HCT116 (cell line): ENCODE measurements around the gene SORT1. TPM values are rescaled to one million over a fixed set of nuclear protein-coding genes. Genes with fewer than 3 reads are reported as not detected.

Experiments used
- ATAC-seq: fragments of 200-7000 bp; cut with Tn5 transposase; 2 replicates; pipeline ENCODE4 v1.9.1; 2020; ENCODE audit warnings: mild to moderate bottlenecking, moderate library complexity
- BruUV-seq: library from RNA; stranded (reverse); fragments of 400-500 nt; replicated peaks from 2 replicates; lab custom pipeline; 2021; lab: Mats Ljungman, UMichigan
- CTCF ChIA-PET: fragments of 300-600 bp; sonication (Branson Sonifier 250); formaldehyde crosslinking; loops from one replicate; lab custom pipeline; 2021; ENCODE audit warnings: antibody characterized with exemption; lab: Charles Lee
- POLR2A ChIA-PET: fragments of 300-600, 350-600 bp; sonication (Branson Sonifier 250); formaldehyde crosslinking; loops from one replicate; lab custom pipeline; 2021; ENCODE audit warnings: antibody characterized with exemption; lab: Charles Lee
- RAD21 ChIA-PET, 2 experiments: fragments of 300-600 bp; sonication (Branson Sonifier 250); formaldehyde crosslinking; loops; one replicate each; lab custom pipeline; 2023; ENCODE audit warnings: low total read pairs in 2 of 2; ENCODE audit not compliant: uncharacterized antibody in 2 of 2, unreplicated experiment in 2 of 2, low non-redundant PET in 1 of 2; lab: Charles Lee
- DNase-seq: peaks from one replicate; pipeline ENCODE4 v3.0.0-alpha.2; 2010; ENCODE audit warnings: low read depth, low spot score
- H2AFZ ChIP-seq: fragments of 200-600 bp; shearing (Covaris generic), sonication (generic); 2 replicates; pipeline ENCODE4 v1.6.1; 2017; ENCODE audit warnings: low read depth, mixed run types, mixed read lengths, antibody characterized with exemption, low read length; ENCODE audit not compliant: poor library complexity, severe bottlenecking
- H3K27ac ChIP-seq: 2 replicates; pipeline ENCODE4 v1.5.1; 2012; ENCODE audit warnings: low read depth, low read length
- H3K27me3 ChIP-seq: fragments of 200-600 bp; sonication (generic); 2 replicates; pipeline ENCODE4 v1.6.1; 2016; ENCODE audit warnings: mixed run types, low read length, mixed read lengths; ENCODE audit not compliant: insufficient read depth
- H3K36me3 ChIP-seq, 2 experiments: fragments of 200-500 bp in 1 of 2; fragments of 200-600 bp in 1 of 2; sonication (Bioruptor generic) in 1 of 2; sonication (generic) in 1 of 2; 2 replicates each; pipeline versions ENCODE4 v1.5.1 to v1.6.1; 2014 to 2016; ENCODE audit warnings: low read length in 2 of 2, inconsistent platforms in 1 of 2, mixed read lengths in 1 of 2, mixed run types in 1 of 2; ENCODE audit not compliant: insufficient read depth in 2 of 2, control insufficient read depth in 1 of 2
- H3K4me1 ChIP-seq, 2 experiments: fragments of 200-600 bp in 1 of 2; sonication (generic) in 1 of 2; 2 replicates each; pipeline versions ENCODE4 v1.5.1 to v1.6.1; 2012 to 2017; ENCODE audit warnings: low read length in 2 of 2, inconsistent platforms in 1 of 2, mild to moderate bottlenecking in 1 of 2, mixed read lengths in 1 of 2, mixed run types in 1 of 2, moderate library complexity in 1 of 2; ENCODE audit not compliant: insufficient read depth in 2 of 2, control insufficient read depth in 1 of 2
- H3K4me2 ChIP-seq: fragments of 200-600 bp; sonication (generic); 2 replicates; pipeline ENCODE4 v1.6.1; 2017; ENCODE audit warnings: mixed run types, low read length, mixed read lengths
- H3K4me3 ChIP-seq, 2 experiments: fragments of 200-600 bp in 1 of 2; sonication (generic) in 1 of 2; replicated peaks in 1 of 2; 2 replicates each; pipeline ENCODE4 v1.5.1; 2011 to 2016; ENCODE audit warnings: low read length in 2 of 2, control low read depth in 1 of 2, low read depth in 1 of 2, mild to moderate bottlenecking in 1 of 2, mixed read lengths in 1 of 2, mixed run types in 1 of 2
- H3K79me2 ChIP-seq: fragments of 200-600 bp; sonication (generic); 2 replicates; pipeline ENCODE4 v1.6.1; 2017; ENCODE audit warnings: mild to moderate bottlenecking, mixed run types, low read length, moderate library complexity, mixed read lengths; ENCODE audit not compliant: insufficient read depth
- H3K9ac ChIP-seq: fragments of 200-600 bp; sonication (generic); 2 replicates; pipeline ENCODE4 v1.6.1; 2016; ENCODE audit warnings: low read length, mixed read lengths
- H3K9me2 ChIP-seq: fragments of 200-600 bp; sonication (generic), shearing (Covaris generic); 2 replicates; pipeline ENCODE4 v1.6.1; 2017; ENCODE audit warnings: mixed run types, mild to moderate bottlenecking, moderate library complexity; ENCODE audit not compliant: insufficient read depth
- H3K9me3 ChIP-seq, 2 experiments: fragments of 200-500 bp in 1 of 2; fragments of 200-600 bp in 1 of 2; sonication (Bioruptor generic) in 1 of 2; sonication (generic) in 1 of 2; 2 replicates each; pipeline ENCODE4 v1.6.1; 2014 to 2017; ENCODE audit warnings: low read length in 2 of 2, mixed read lengths in 2 of 2, inconsistent platforms in 1 of 2, low read depth in 1 of 2, mild to moderate bottlenecking in 1 of 2, mixed run types in 1 of 2, moderate library complexity in 1 of 2; ENCODE audit not compliant: control insufficient read depth in 1 of 2, insufficient read depth in 1 of 2
- H4K20me1 ChIP-seq: fragments of 200-600 bp; sonication (generic), shearing (Covaris generic); 2 replicates; pipeline ENCODE4 v1.6.1; 2017; ENCODE audit warnings: mixed run types, mild to moderate bottlenecking, moderate library complexity; ENCODE audit not compliant: insufficient read depth
- JUND ChIP-seq: IDR thresholded peaks from 2 replicates; pipeline ENCODE4 v1.6.1; 2012
- SP1 ChIP-seq: IDR thresholded peaks from 2 replicates; pipeline ENCODE4 v1.6.1; 2012; ENCODE audit warnings: low read depth
- YY1 ChIP-seq: IDR thresholded peaks from 2 replicates; pipeline ENCODE4 v1.6.1; 2011; ENCODE audit warnings: low read length, low read depth, moderate library complexity, mild to moderate bottlenecking; ENCODE audit not compliant: insufficient replicate concordance; ENCODE audit errors: extremely low read depth
- intact Hi-C: fragments of 100-400 bp; cut with micrococcal nuclease; formaldehyde crosslinking; loops from 2 replicates; pipeline ENCODE4 v1.10.0; 2022
- total RNA-seq: library from RNA; stranded (reverse); gene quantifications from one replicate; pipeline ENCODE4 v1.2.1, GENCODE V29; 2021; ENCODE audit not compliant: unreplicated experiment
- TF ChIP-seq, protein P1 (sequence below): IDR thresholded peaks from 2 replicates; pipeline ENCODE4 v1.6.1; 2012; ENCODE audit warnings: low read depth
- TF ChIP-seq, protein P2 (sequence below): IDR thresholded peaks from 2 replicates; pipeline ENCODE4 v1.6.1; 2012

Gene SORT1
- total RNA-seq, 1 experiment from 2014 or later = 20.2 TPM

DNA sequence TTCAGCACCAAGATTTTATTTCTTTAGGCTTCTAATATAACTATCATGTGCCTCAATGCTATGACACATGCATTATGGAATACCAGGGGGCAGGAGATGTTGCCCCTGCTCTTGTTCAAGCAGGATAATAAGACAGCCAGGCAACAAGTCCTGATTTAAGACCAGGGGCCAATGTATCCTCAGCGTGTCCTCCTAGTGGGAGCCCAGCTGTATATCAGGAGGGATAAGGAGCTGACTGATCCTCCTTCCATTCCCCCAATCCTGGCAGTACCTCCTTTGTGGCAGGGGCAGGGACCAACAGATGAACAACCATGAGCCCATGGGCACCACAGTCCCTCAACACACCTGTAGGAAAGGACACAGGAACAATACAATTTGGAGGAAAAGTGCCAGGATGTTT, 29.3 kb downstream of the SORT1 start (continued):
- TF ChIP-seq, protein P1, sequence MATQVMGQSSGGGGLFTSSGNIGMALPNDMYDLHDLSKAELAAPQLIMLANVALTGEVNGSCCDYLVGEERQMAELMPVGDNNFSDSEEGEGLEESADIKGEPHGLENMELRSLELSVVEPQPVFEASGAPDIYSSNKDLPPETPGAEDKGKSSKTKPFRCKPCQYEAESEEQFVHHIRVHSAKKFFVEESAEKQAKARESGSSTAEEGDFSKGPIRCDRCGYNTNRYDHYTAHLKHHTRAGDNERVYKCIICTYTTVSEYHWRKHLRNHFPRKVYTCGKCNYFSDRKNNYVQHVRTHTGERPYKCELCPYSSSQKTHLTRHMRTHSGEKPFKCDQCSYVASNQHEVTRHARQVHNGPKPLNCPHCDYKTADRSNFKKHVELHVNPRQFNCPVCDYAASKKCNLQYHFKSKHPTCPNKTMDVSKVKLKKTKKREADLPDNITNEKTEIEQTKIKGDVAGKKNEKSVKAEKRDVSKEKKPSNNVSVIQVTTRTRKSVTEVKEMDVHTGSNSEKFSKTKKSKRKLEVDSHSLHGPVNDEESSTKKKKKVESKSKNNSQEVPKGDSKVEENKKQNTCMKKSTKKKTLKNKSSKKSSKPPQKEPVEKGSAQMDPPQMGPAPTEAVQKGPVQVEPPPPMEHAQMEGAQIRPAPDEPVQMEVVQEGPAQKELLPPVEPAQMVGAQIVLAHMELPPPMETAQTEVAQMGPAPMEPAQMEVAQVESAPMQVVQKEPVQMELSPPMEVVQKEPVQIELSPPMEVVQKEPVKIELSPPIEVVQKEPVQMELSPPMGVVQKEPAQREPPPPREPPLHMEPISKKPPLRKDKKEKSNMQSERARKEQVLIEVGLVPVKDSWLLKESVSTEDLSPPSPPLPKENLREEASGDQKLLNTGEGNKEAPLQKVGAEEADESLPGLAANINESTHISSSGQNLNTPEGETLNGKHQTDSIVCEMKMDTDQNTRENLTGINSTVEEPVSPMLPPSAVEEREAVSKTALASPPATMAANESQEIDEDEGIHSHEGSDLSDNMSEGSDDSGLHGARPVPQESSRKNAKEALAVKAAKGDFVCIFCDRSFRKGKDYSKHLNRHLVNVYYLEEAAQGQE = no peak
- TF ChIP-seq JUND (no peak), SP1 (no peak), YY1 (no peak)

DNA sequence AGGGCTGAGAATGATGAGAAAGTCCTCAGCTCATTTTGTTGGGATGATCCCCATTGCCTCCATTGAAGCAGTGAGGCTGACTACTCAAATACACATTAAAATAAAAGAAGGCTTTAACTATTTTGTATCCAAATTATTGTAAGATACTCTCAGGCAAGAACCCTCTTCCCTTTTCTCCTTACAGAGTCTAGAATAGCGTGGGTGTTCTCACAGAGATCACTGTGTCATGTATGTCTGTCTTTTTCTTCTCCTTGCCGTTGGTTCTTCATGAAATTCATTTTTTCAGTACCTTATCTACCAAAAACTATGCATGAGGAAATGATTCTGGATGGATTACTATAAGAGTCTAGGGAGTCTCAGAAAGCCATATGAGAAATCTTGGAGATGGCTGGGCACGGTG, 30.1 kb downstream of the SORT1 start:
- POLR2A ChIA-PET = no interaction called here
- no TSS peak for BruUV-seq

More for the DNA sequence above, 30.1 kb downstream of the SORT1 start:
- Histone ChIP-seq H3K4me3 (no peak overlapping the region), H3K4me2 (no peak overlapping the region), H3K9me3 (no peaks in the 10 kb centered on the region), H4K20me1 (no peaks in the 10 kb centered on the region), H3K9me2 (no peaks in the 10 kb centered on the region), H3K36me3 (no peaks in the 10 kb centered on the region), H3K9ac (no peak overlapping the region), H3K27ac (no peak overlapping the region), H2AFZ (no peak overlapping the region), H3K4me1 (peaks cover 0 to 11% of the 10 kb centered on the region in 2 experiments; a peak in 2 of 4 replicates), H3K27me3 (no peaks in the 10 kb centered on the region), H3K79me2 (no peaks in the 10 kb centered on the region)
- TF ChIP-seq, protein P2, sequence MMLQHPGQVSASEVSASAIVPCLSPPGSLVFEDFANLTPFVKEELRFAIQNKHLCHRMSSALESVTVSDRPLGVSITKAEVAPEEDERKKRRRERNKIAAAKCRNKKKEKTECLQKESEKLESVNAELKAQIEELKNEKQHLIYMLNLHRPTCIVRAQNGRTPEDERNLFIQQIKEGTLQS = no peak
- DNase-seq (no peak), ATAC-seq (no peak)
- intact Hi-C loops = no loop called here
- ChIA-PET CTCF (no interaction called here), RAD21 (no interaction called here)
